Liver (tissue), 3 donors: ENCODE data around the gene RAD50.

Experiments
- JUND ChIP-seq, 2 donors: IDR thresholded peaks; 2 replicates each; pipeline ENCODE4 v1.6.1; 2016; ENCODE audit warnings: antibody characterized with exemption in 2 of 2
- NR2F2 ChIP-seq: IDR thresholded peaks from 2 replicates; pipeline ENCODE4 v1.6.1; 2016; ENCODE audit warnings: antibody characterized with exemption
- TF ChIP-seq, protein P1 (sequence below): IDR thresholded peaks from 2 replicates; pipeline ENCODE4 v1.6.1; 2016; ENCODE audit warnings: antibody characterized with exemption
- TF ChIP-seq, protein P2 (sequence below): fragments of 150-350 bp; IDR thresholded peaks from 2 replicates; pipeline ENCODE4 v1.5.1; 2017; ENCODE audit warnings: improper control_type of control experiment, low read depth, low read length; ENCODE audit not compliant: missing input control
- TF ChIP-seq, protein P3 (sequence below): IDR thresholded peaks from 2 replicates; pipeline ENCODE4 v1.6.1; 2016; ENCODE audit warnings: antibody characterized with exemption, mild to moderate bottlenecking
- donor health status: healthy.
- donor health status: healthy.

DNA sequence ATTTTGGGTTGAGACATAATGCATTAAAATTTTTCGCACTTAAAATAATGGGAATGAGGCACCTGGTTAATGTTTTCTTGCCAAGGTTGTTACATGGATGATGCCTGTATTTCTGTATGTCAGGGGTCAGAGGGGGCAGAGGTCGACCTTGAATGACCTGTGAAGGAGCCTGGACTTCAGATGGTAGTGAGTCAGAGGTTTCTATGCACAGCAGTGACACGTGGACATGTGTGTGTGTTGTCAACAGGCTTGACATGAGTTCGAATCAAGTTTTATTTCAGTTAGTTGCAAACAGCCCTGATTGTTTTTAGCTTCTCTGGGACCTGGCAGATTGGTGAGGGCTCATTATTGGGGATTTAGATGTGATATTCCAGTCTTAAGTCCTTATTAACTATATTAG is 17.1 kb upstream of the RAD50 start:
- no peak for TF ChIP-seq NR2F2
- TF ChIP-seq, protein P1, sequence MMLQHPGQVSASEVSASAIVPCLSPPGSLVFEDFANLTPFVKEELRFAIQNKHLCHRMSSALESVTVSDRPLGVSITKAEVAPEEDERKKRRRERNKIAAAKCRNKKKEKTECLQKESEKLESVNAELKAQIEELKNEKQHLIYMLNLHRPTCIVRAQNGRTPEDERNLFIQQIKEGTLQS = no peak
- TF ChIP-seq, protein P2, sequence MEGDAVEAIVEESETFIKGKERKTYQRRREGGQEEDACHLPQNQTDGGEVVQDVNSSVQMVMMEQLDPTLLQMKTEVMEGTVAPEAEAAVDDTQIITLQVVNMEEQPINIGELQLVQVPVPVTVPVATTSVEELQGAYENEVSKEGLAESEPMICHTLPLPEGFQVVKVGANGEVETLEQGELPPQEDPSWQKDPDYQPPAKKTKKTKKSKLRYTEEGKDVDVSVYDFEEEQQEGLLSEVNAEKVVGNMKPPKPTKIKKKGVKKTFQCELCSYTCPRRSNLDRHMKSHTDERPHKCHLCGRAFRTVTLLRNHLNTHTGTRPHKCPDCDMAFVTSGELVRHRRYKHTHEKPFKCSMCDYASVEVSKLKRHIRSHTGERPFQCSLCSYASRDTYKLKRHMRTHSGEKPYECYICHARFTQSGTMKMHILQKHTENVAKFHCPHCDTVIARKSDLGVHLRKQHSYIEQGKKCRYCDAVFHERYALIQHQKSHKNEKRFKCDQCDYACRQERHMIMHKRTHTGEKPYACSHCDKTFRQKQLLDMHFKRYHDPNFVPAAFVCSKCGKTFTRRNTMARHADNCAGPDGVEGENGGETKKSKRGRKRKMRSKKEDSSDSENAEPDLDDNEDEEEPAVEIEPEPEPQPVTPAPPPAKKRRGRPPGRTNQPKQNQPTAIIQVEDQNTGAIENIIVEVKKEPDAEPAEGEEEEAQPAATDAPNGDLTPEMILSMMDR = no peak
- TF ChIP-seq JUND (IDR thresholded peaks at IDR 0.05) = no peak
- TF ChIP-seq, protein P3, sequence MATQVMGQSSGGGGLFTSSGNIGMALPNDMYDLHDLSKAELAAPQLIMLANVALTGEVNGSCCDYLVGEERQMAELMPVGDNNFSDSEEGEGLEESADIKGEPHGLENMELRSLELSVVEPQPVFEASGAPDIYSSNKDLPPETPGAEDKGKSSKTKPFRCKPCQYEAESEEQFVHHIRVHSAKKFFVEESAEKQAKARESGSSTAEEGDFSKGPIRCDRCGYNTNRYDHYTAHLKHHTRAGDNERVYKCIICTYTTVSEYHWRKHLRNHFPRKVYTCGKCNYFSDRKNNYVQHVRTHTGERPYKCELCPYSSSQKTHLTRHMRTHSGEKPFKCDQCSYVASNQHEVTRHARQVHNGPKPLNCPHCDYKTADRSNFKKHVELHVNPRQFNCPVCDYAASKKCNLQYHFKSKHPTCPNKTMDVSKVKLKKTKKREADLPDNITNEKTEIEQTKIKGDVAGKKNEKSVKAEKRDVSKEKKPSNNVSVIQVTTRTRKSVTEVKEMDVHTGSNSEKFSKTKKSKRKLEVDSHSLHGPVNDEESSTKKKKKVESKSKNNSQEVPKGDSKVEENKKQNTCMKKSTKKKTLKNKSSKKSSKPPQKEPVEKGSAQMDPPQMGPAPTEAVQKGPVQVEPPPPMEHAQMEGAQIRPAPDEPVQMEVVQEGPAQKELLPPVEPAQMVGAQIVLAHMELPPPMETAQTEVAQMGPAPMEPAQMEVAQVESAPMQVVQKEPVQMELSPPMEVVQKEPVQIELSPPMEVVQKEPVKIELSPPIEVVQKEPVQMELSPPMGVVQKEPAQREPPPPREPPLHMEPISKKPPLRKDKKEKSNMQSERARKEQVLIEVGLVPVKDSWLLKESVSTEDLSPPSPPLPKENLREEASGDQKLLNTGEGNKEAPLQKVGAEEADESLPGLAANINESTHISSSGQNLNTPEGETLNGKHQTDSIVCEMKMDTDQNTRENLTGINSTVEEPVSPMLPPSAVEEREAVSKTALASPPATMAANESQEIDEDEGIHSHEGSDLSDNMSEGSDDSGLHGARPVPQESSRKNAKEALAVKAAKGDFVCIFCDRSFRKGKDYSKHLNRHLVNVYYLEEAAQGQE = no peak
